GM18951 (cell line): ENCODE results near the gene DUSP5.

Experiments
- POLR2A ChIP-seq: IDR thresholded peaks from 4 replicates; pipeline ENCODE4 v1.6.1; 2011; ENCODE audit warnings: mild to moderate bottlenecking; ENCODE audit not compliant: insufficient read length, insufficient read depth; ENCODE audit errors: extremely low read depth
- in situ Hi-C: fragments of 300-500 bp; cut with MboI; formaldehyde crosslinking; loops from one replicate; pipeline ENCODE4 v1.12.0; 2022; ENCODE audit warnings: low sequenced_read_pairs, mixed read lengths, inconsistent platforms; ENCODE audit not compliant: unreplicated experiment

DUSP5 gene

GRCh38 chr10:110501142-110501937, 3.6 kb downstream of the DUSP5 start:
- in situ Hi-C loops = loop anchor here (5.0 kb wide), 1 partner anchor 149 kb away; no protein-coding TSS in a partner anchor
- TF ChIP-seq POLR2A = peak; percentile 61

DNA sequence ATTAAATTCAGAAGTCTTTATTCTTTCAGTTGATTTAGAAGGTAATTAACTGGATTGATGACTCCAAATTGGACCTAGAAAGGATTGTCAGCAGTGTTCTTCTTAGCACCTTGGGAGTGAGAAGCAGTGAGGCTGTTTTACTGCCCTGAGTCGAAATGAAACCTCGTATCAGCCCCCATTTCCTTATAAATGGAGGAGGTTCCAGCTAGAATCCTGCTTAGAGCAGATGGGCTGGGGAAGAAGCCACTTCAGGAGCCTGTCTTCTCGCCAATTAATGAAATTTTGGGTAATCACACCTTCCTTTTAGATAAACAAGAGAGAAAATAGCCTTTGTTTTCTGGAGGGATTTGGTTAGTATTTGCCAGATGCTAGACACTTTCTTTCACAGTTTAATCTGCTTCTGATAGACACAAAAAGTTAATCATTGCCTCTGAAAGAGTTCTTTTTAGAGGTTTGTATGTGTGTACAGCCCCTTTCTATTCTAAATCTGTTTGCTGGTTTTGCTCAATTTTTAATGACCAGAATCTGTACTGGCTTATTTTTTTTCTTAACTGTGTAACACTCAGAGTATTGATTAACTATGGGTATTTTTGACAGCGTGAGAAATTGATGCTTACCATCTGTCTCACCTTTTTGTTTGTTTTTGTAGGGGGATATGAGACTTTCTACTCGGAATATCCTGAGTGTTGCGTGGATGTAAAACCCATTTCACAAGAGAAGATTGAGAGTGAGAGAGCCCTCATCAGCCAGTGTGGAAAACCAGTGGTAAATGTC, 4.6 kb downstream of the DUSP5 start:
- in situ Hi-C loops = loop anchor here (5.0 kb wide), 1 partner anchor 150 kb away; no protein-coding TSS in a partner anchor
- peak; percentile 19 for TF ChIP-seq POLR2A

GRCh38 chr10:110502851-110503301, 5.2 kb downstream of the DUSP5 start:
- in situ Hi-C loops = loop anchor here (5.0 kb wide), 1 partner anchor 151 kb away; no protein-coding TSS in a partner anchor
- peak; percentile 15 for TF ChIP-seq POLR2A

DNA sequence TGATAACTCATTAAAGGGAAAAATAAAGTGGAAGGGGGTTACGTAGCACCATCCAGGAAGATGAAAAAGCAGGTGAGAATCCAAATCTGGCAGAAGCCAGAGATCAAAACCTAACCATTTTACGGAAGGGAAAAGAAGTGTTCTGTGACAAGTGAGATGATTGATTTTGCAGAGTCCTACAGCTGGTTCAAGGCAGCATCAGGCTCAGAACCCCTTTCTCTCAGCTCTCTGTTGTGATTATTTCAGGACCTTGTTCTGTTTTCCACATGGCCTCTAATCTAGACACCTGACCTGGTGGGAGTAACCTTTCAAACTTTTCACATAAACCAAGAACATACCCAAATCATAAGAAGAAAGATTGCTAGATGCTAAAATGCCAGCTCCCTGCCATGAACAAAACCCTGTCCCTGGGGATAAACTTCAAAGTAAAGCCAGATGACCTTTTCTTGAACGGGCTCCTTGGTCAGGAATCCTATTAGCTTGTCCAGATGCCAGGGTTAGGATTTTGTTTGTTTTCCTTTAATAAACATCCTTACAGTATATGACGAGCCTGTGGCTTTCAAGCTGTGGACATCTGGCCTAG, 5.9 kb downstream of the DUSP5 start:
- in situ Hi-C loops = loop anchor here (5.0 kb wide), 1 partner anchor 151 kb away; no protein-coding TSS in a partner anchor
- no peak for TF ChIP-seq POLR2A

DNA sequence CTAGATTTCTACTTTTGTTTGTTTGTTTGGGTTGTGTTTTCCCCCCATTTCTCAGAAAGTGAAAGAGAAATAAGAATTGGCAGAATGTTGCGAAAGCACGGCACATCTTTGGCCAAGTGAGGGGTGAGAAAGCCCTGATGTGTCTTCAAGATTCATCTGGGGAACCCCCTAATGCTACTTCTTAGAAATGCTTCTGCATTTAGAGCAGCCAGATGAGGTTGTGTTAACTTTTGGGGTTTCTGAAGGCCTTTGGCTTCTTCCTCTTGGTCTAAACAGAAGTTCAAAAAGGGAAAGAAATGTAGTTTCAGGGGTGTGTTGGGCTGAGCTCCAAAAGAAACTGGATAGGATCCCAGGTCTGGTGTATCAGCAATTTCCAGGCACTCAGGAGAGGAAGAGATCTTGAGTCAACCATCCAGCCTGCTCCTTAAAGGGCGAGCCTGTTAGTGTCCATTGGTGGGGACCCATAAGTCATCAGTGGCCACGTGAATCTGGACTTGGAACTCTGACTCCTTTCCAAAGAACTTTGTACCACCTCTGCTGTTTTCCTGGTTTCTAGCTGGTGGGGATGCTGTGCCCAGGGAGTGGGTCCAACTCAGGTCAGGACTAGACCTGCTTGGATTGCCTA, 6.5 kb downstream of the DUSP5 start:
- TF ChIP-seq POLR2A = no peak
- in situ Hi-C loops = loop anchor here (5.0 kb wide), 1 partner anchor 152 kb away; no protein-coding TSS in a partner anchor

- in situ Hi-C loops = no loop called here
- no peak for TF ChIP-seq POLR2A
Observed at GRCh38 chr10:110505130-110505770, 7.5 kb downstream of the DUSP5 start.

GRCh38 chr10:110506448-110506847, 8.7 kb downstream of the DUSP5 start:
- in situ Hi-C loops = no loop called here
- TF ChIP-seq POLR2A = no peak

DNA sequence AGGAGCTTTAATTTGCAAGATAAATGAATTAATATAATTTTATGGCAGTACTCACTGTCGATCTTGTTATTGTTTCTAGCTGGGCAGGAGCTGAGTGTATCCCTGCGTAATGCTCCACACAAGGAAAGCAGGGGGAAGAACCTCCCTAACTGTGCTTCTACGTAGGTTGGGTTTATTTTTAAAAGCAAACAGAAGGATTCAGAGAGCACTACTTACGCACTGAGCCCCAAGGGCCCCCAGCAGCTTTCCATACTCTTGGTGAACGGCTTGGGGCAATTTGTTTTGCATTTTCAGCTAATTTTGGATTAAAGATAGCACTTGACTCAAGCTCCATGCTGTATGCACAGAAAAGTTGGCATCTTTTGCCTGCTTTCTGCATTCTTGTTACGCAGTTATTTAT, 9.6 kb downstream of the DUSP5 start:
- TF ChIP-seq POLR2A = no peak
- in situ Hi-C loops = no loop called here

DNA sequence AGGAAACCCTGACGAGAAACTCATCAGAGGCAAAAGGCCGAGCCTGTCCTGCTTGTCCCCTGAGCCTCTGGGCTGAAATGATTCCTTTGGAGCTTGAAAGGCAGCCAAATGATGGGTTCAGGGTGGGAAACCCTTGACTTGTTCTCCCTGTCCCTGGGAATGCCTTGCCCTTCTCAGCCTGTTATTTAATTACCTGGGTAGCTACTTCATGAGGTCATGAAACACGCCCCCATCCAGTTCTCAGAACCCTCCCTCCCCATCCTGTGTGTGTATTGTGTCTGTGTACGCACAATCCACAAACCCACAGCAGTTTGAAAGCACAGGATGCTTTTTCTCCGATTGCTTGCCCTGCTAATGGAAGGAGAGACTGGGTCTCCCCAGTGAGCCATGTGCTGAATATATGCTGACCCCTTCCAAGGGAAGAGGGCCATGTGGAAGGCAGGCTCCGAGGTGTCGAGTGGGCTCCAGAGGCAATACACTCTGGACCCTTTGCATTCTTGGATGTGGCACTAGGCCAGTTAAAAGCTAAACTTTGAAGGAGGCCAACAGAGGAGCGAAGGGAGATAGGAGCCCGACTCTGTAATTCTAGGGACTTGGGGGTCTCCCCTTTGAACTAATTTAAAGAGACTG, 10.6 kb downstream of the DUSP5 start:
- in situ Hi-C loops = no loop called here
- TF ChIP-seq POLR2A = no peak

DNA sequence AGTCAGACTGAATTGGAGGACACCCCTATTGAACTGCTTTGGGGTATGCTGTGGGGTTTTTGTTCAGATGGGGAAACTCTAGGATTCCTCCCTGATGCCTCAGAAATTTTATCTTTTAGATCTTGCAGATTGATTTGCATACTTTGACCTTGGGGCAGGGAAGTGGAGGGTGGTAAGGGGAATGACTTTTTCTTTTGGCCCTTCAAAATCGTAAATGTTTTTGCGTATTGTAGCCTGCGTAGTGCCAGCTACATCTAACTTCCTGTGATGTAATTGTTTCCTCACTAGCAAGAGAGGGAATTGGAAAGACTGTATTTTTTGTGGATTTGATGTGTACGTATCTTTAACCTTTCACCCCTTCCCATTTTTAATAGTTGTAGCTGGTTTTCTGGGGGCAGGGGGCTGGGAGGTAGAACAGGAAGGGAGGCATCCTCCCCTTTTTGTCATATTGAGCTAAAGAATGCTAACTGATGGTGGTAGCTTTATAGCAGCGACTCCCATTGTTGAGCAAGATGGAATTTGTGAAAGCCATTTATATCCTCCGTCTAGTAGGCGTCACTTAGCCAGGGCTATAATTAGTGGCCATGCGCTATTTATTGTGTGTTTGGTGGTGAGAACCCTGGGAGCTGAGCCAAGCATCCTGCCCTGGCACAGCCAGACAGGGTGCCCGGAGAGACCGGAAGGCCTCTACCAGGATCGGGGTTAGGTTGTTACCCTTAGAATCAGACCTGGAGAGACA, 11.3 kb downstream of the DUSP5 start:
- in situ Hi-C loops = no loop called here
- no peak for TF ChIP-seq POLR2A

GRCh38 chr10:110509560-110509959, 11.9 kb downstream of the DUSP5 start:
- in situ Hi-C loops = no loop called here
- TF ChIP-seq POLR2A = no peak

DNA sequence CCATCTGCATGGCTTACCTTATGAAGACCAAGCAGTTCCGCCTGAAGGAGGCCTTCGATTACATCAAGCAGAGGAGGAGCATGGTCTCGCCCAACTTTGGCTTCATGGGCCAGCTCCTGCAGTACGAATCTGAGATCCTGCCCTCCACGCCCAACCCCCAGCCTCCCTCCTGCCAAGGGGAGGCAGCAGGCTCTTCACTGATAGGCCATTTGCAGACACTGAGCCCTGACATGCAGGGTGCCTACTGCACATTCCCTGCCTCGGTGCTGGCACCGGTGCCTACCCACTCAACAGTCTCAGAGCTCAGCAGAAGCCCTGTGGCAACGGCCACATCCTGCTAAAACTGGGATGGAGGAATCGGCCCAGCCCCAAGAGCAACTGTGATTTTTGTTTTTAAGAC, 12.4 kb downstream of the DUSP5 start:
- TF ChIP-seq POLR2A = no peak
- in situ Hi-C loops = no loop called here

- TF ChIP-seq POLR2A = no peak
- in situ Hi-C loops = no loop called here
Observed at GRCh38 chr10:110510730-110511129, 13.0 kb downstream of the DUSP5 start.
